Measurements from ENCODE around the gene COQ2. TPM values are rescaled to one million over a fixed set of nuclear protein-coding genes. Genes with fewer than 3 reads are reported as not detected.

COQ2 gene
- total RNA-seq, 1 experiment from 2014 or later = 23.8 TPM

DNA sequence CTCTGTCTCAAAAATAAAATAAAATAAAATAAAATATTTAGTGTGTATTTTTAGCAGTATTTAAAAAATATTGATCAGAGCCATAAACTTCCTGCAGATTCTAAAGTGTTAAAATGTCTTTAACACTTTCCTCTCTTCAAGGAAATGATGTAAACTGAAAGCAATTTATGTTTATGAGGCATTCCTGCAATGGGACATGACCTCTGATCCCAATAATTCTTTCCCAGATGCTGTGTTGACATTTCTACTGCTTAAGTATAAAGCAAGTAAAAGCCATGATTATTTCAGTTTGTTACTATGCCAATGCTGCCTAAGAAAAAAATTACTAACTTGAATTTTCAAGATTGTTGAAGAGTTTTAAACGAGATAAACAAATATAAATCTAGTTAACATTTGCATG is 29.0 kb downstream of the COQ2 start:
- Histone ChIP-seq H3K4me3 (ENCODE audit: low read length) (no peak overlapping the region), H3K36me3 (ENCODE audit: low read depth, low read length) (peaks cover 5% of the 10 kb centered on the region; the same call in 1 of the 2 replicates), H3K4me1 (ENCODE audit: insufficient read depth, low read length) (peaks cover 26% of the 10 kb centered on the region), H3F3A (ENCODE audit: low read length, unreplicated experiment) (no peaks in the 10 kb centered on the region), H3K27ac (ENCODE audit: low read length) (peak overlapping the region; percentile 72; the same call in 1 of the 2 replicates), H4K20me1 (ENCODE audit: low read length) (no peaks in the 10 kb centered on the region), H3K79me2 (ENCODE audit: low read length) (no peaks in the 10 kb centered on the region), H3K4me2 (ENCODE audit: low read length) (no peak overlapping the region), H2AFZ (ENCODE audit: low read length) (no peak overlapping the region), H3K9ac (ENCODE audit: low read length) (no peak overlapping the region), H3K9me2 (replicated peaks; ENCODE audit: low read length) (no peaks in the 10 kb centered on the region), H3K27me3 (ENCODE audit: low read length) (no peaks in the 10 kb centered on the region), H3K9me3 (ENCODE audit: low read length) (no peaks in the 10 kb centered on the region)
- ATAC-seq (peak; percentile 39), DNase-seq (peak; percentile 89)
- TF ChIP-seq EZH2 (IDR thresholded peaks at IDR 0.05; ENCODE audit: low read length, unreplicated experiment) (no peak), EZH2phosphoT487 (IDR thresholded peaks at IDR 0.05; ENCODE audit: borderline replicate concordance, low read length) (no peak)
- TF ChIP-seq, protein P1, sequence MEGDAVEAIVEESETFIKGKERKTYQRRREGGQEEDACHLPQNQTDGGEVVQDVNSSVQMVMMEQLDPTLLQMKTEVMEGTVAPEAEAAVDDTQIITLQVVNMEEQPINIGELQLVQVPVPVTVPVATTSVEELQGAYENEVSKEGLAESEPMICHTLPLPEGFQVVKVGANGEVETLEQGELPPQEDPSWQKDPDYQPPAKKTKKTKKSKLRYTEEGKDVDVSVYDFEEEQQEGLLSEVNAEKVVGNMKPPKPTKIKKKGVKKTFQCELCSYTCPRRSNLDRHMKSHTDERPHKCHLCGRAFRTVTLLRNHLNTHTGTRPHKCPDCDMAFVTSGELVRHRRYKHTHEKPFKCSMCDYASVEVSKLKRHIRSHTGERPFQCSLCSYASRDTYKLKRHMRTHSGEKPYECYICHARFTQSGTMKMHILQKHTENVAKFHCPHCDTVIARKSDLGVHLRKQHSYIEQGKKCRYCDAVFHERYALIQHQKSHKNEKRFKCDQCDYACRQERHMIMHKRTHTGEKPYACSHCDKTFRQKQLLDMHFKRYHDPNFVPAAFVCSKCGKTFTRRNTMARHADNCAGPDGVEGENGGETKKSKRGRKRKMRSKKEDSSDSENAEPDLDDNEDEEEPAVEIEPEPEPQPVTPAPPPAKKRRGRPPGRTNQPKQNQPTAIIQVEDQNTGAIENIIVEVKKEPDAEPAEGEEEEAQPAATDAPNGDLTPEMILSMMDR (conservative IDR thresholded peaks at IDR 0.05; ENCODE audit: low read depth, low read length) = no peak
- ChIA-PET POLR2A (ENCODE audit: unreplicated experiment) (no interaction called here), CTCF (no interaction called here)
- intact Hi-C loops (cut with micrococcal nuclease) = loop anchor here (1.0 kb wide), 1 partner anchor 145 kb away; no protein-coding TSS in a partner anchor
- BruUV-seq (replicated peaks) = no TSS peak

DNA sequence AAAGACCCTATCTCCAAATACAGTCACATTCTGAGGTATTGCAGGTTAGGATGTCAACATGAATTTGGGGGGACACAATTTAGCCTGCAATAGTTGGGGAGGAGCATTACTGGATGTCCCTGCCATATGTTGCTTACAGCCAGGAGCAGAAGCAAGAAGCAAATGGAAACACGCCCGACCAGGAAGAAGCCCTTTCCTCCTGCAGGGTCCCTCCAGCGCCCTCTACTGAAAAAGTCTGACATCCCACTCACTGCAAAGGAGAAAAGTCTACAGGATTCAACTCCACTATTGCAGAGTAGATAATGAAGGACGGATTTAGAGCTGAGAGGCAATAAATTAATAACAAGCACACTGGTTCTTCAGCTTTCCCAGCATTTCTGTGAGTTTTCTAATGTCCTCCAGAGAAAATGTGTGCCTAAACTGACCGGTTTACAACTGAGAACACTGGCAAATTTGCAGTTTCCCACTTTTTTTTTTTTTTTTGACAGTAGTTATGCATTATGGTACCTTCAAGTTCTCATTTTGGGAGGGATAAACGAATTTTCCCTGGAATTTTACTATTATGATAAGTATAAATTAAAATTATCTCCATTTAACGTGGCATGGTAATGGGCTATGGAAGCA is 31.7 kb downstream of the COQ2 start:
- Histone ChIP-seq H3K4me1 (ENCODE audit: insufficient read depth, low read length) (peaks cover 34% of the 10 kb centered on the region), H3F3A (ENCODE audit: low read length, unreplicated experiment) (no peaks in the 10 kb centered on the region), H3K27ac (ENCODE audit: low read length) (no peak overlapping the region), H3K4me3 (ENCODE audit: low read length) (no peak overlapping the region), H3K4me2 (ENCODE audit: low read length) (no peak overlapping the region), H3K9me3 (ENCODE audit: low read length) (no peaks in the 10 kb centered on the region), H3K9ac (ENCODE audit: low read length) (no peak overlapping the region), H4K20me1 (ENCODE audit: low read length) (no peaks in the 10 kb centered on the region), H3K79me2 (ENCODE audit: low read length) (no peaks in the 10 kb centered on the region), H2AFZ (ENCODE audit: low read length) (no peak overlapping the region), H3K36me3 (ENCODE audit: low read depth, low read length) (peaks cover 5% of the 10 kb centered on the region; the same call in 1 of the 2 replicates), H3K9me2 (replicated peaks; ENCODE audit: low read length) (no peaks in the 10 kb centered on the region), H3K27me3 (ENCODE audit: low read length) (no peaks in the 10 kb centered on the region)
- ChIA-PET POLR2A (ENCODE audit: unreplicated experiment) (no interaction called here), CTCF (no interaction called here)
- TF ChIP-seq, protein P1 (conservative IDR thresholded peaks at IDR 0.05; ENCODE audit: low read depth, low read length) = peak; percentile 66
- TF ChIP-seq EZH2 (IDR thresholded peaks at IDR 0.05; ENCODE audit: low read length, unreplicated experiment) = no peak
- no TSS peak for BruUV-seq (replicated peaks)
- peak; percentile 70 for DNase-seq
- no peak for ATAC-seq
- intact Hi-C loops (cut with micrococcal nuclease) = no loop called here

DNA sequence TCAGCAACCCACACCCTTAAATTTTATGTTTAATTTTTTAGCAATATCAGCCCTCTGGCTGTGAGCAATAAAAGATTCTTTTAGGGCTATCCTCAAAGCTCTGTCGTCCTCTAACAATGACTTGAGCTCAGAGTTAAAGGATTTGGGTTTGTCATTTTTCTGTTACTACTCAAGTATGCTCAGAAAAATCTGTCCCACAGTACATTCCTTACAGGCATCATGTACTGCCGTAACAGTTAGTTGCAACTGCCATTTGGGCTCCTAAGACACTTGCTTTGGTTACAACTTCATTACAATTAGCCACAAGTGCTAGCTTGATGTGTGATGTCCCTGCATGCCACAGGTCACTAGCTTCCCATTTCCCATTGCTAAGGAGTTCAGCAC is 33.2 kb downstream of the COQ2 start:
- intact Hi-C loops (cut with micrococcal nuclease) = no loop called here
- ChIA-PET CTCF (no interaction called here), POLR2A (ENCODE audit: unreplicated experiment) (interaction anchor here (0.6 kb wide), 1 partner anchor 12 kb away, joined by 3 read pairs; no protein-coding TSS in a partner anchor)
- Histone ChIP-seq H3K4me2 (ENCODE audit: low read length) (no peak overlapping the region), H3K79me2 (ENCODE audit: low read length) (no peaks in the 10 kb centered on the region), H3K36me3 (ENCODE audit: low read depth, low read length) (peaks cover 2% of the 10 kb centered on the region; the same call in 1 of the 2 replicates), H3K27ac (ENCODE audit: low read length) (no peak overlapping the region), H3K9ac (ENCODE audit: low read length) (no peak overlapping the region), H3F3A (ENCODE audit: low read length, unreplicated experiment) (no peaks in the 10 kb centered on the region), H3K9me3 (ENCODE audit: low read length) (no peaks in the 10 kb centered on the region), H4K20me1 (ENCODE audit: low read length) (no peaks in the 10 kb centered on the region), H3K4me1 (ENCODE audit: insufficient read depth, low read length) (peaks cover 27% of the 10 kb centered on the region), H2AFZ (ENCODE audit: low read length) (no peak overlapping the region), H3K27me3 (ENCODE audit: low read length) (no peaks in the 10 kb centered on the region), H3K9me2 (replicated peaks; ENCODE audit: low read length) (no peaks in the 10 kb centered on the region), H3K4me3 (ENCODE audit: low read length) (no peak overlapping the region)
- BruUV-seq (replicated peaks) = no TSS peak
- TF ChIP-seq EZH2 (IDR thresholded peaks at IDR 0.05; ENCODE audit: low read length, unreplicated experiment) = no peak
- TF ChIP-seq EZH2phosphoT487 (IDR thresholded peaks at IDR 0.05; ENCODE audit: borderline replicate concordance, low read length) = no peak
- TF ChIP-seq, protein P1 (conservative IDR thresholded peaks at IDR 0.05; ENCODE audit: low read depth, low read length) = no peak
- ATAC-seq (no peak), DNase-seq (no peak)
